H9 (cell line): ENCODE measurements around the gene CACNG5. TPM values are rescaled to one million over a fixed set of nuclear protein-coding genes. Genes with fewer than 3 reads are reported as not detected.

Source experiments
- DNase-seq: peaks from one replicate; pipeline ENCODE4 v3.0.0-alpha.2; 2017
- H2AFZ ChIP-seq: one replicate; pipeline ENCODE4 v1.6.1; 2013; ENCODE audit warnings: mild to moderate bottlenecking, low read length, control low read depth, moderate library complexity
- H2AK5ac ChIP-seq: 2 replicates; pipeline ENCODE4 v1.6.1; 2013; ENCODE audit warnings: low read length, control low read depth, mixed read lengths; ENCODE audit not compliant: insufficient read length
- H2BK120ac ChIP-seq: one replicate; pipeline ENCODE4 v1.6.1; 2013; ENCODE audit warnings: low read depth, mild to moderate bottlenecking, low read length, control low read depth, inconsistent platforms; ENCODE audit not compliant: poor library complexity, severe bottlenecking
- H2BK12ac ChIP-seq: 2 replicates; pipeline ENCODE4 v1.6.1; 2013; ENCODE audit warnings: low read length, control low read depth, mixed read lengths, low read depth; ENCODE audit not compliant: insufficient read length
- H2BK15ac ChIP-seq: 2 replicates; pipeline ENCODE4 v1.6.1; 2013; ENCODE audit warnings: low read depth, low read length, control low read depth
- H2BK20ac ChIP-seq: one replicate; pipeline ENCODE4 v1.6.1; 2013; ENCODE audit warnings: low read depth, mild to moderate bottlenecking, low read length, control low read depth, inconsistent platforms; ENCODE audit not compliant: poor library complexity, severe bottlenecking
- H2BK5ac ChIP-seq: 2 replicates; pipeline ENCODE4 v1.6.1; 2013; ENCODE audit warnings: low read length, control low read depth, mixed read lengths; ENCODE audit not compliant: insufficient read length
- H3K14ac ChIP-seq: 2 replicates; pipeline ENCODE4 v1.6.1; 2013; ENCODE audit warnings: low read length, control low read depth; ENCODE audit not compliant: insufficient read depth
- H3K18ac ChIP-seq: 2 replicates; pipeline ENCODE4 v1.6.1; 2013; ENCODE audit warnings: low read depth, mild to moderate bottlenecking, mixed read lengths, low read length, control low read depth; ENCODE audit not compliant: insufficient read length
- H3K23ac ChIP-seq: 2 replicates; pipeline ENCODE4 v1.6.1; 2013; ENCODE audit warnings: low read length, control low read depth, mixed read lengths, low read depth; ENCODE audit not compliant: insufficient read length
- H3K23me2 ChIP-seq: 2 replicates; pipeline ENCODE4 v1.6.1; 2013; ENCODE audit warnings: low read depth, mild to moderate bottlenecking, mixed read lengths, low read length, control low read depth; ENCODE audit not compliant: insufficient read length, poor library complexity, severe bottlenecking
- H3K27ac ChIP-seq: 2 replicates; pipeline ENCODE4 v1.5.1; 2013; ENCODE audit warnings: low read length, control low read depth, mixed read lengths, low read depth; ENCODE audit not compliant: insufficient read length
- H3K27me3 ChIP-seq: 2 replicates; pipeline ENCODE4 v1.6.1; 2013; ENCODE audit warnings: low read length, control low read depth, inconsistent platforms; ENCODE audit not compliant: insufficient read depth
- H3K4ac ChIP-seq: 2 replicates; pipeline ENCODE4 v1.6.1; 2013; ENCODE audit warnings: low read depth, mild to moderate bottlenecking, control low read depth, inconsistent platforms, low read length, moderate library complexity
- H3K4me1 ChIP-seq: 2 replicates; pipeline ENCODE4 v1.6.1; 2013; ENCODE audit warnings: low read length, control low read depth, inconsistent platforms; ENCODE audit not compliant: insufficient read depth
- H3K4me2 ChIP-seq: 2 replicates; pipeline ENCODE4 v1.6.1; 2013; ENCODE audit warnings: low read length, control low read depth, mixed read lengths; ENCODE audit not compliant: insufficient read length, insufficient read depth
- H3K56ac ChIP-seq: 2 replicates; pipeline ENCODE4 v1.6.1; 2013; ENCODE audit warnings: low read depth, mild to moderate bottlenecking, mixed read lengths, low read length, control low read depth; ENCODE audit not compliant: insufficient read length
- H3K79me1 ChIP-seq: 2 replicates; pipeline ENCODE4 v1.6.1; 2013; ENCODE audit warnings: low read depth, mild to moderate bottlenecking, moderate library complexity, low read length, control low read depth, inconsistent platforms; ENCODE audit not compliant: insufficient read depth, poor library complexity, severe bottlenecking
- H3K79me2 ChIP-seq: 2 replicates; pipeline ENCODE4 v1.6.1; 2013; ENCODE audit warnings: low read length, control low read depth, inconsistent platforms; ENCODE audit not compliant: insufficient read depth
- H3K9ac ChIP-seq: 2 replicates; pipeline ENCODE4 v1.6.1; 2013; ENCODE audit warnings: low read length, control low read depth, mixed read lengths; ENCODE audit not compliant: insufficient read length; ENCODE audit errors: extremely low read depth
- H3K9me3 ChIP-seq: one replicate; pipeline ENCODE4 v1.6.1; 2013; ENCODE audit warnings: low read depth, low read length, inconsistent platforms; ENCODE audit not compliant: control insufficient read depth
- H3T11ph ChIP-seq: one replicate; pipeline ENCODE4 v1.6.1; 2013; ENCODE audit warnings: mild to moderate bottlenecking, low read length, control low read depth, inconsistent platforms
- H4K20me1 ChIP-seq: one replicate; pipeline ENCODE4 v1.6.1; 2013; ENCODE audit not compliant: control insufficient read depth, insufficient read length, insufficient read depth
- H4K5ac ChIP-seq: 2 replicates; pipeline ENCODE4 v1.6.1; 2013; ENCODE audit warnings: low read depth, mild to moderate bottlenecking, mixed read lengths, low read length, control low read depth; ENCODE audit not compliant: insufficient read length
- H4K8ac ChIP-seq: replicated peaks from 2 replicates; pipeline ENCODE4 v1.6.1; 2013; ENCODE audit warnings: low read length, control low read depth, mixed read lengths, low read depth; ENCODE audit not compliant: insufficient read length
- H4K91ac ChIP-seq: 2 replicates; pipeline ENCODE4 v1.6.1; 2013; ENCODE audit warnings: low read depth, mild to moderate bottlenecking, moderate library complexity, mixed read lengths, low read length, control low read depth; ENCODE audit not compliant: insufficient read length
- H3K27ac Mint-ChIP-seq, 3 experiments: 2 replicates in 2 of 3; 3 replicates in 1 of 3; pipeline ENCODE4 v1.8.0; 2020 to 2021; ENCODE audit warnings: mixed read lengths in 3 of 3, mild to moderate bottlenecking in 1 of 3, moderate library complexity in 1 of 3
- H3K27me3 Mint-ChIP-seq: 2 replicates; pipeline ENCODE4 v1.8.0; 2021; ENCODE audit warnings: low read depth, mild to moderate bottlenecking, moderate library complexity, mixed read lengths
- H3K36me3 Mint-ChIP-seq, 3 experiments: 2 replicates in 2 of 3; 3 replicates in 1 of 3; pipeline ENCODE4 v1.8.0; 2020 to 2021; ENCODE audit warnings: low read depth in 3 of 3, mixed read lengths in 3 of 3; ENCODE audit not compliant: insufficient read depth in 1 of 3
- H3K4me1 Mint-ChIP-seq, 2 experiments: 2 replicates each; pipeline ENCODE4 v1.8.0; 2020; ENCODE audit warnings: mixed read lengths in 2 of 2
- H3K4me3 Mint-ChIP-seq, 2 experiments: 2 replicates in 1 of 2; 3 replicates in 1 of 2; pipeline ENCODE4 v1.8.0; 2020 to 2021; ENCODE audit warnings: mild to moderate bottlenecking in 2 of 2, mixed read lengths in 2 of 2, moderate library complexity in 1 of 2
- H3K9me3 Mint-ChIP-seq, 2 experiments: 2 replicates in 1 of 2; 3 replicates in 1 of 2; pipeline ENCODE4 v1.8.0; 2020; ENCODE audit warnings: mild to moderate bottlenecking in 2 of 2, mixed read lengths in 2 of 2, moderate library complexity in 1 of 2
- WGBS: extraction: QIAGEN DNeasy Blood & Tissue Kit; methylation state at CpG from one replicate; pipeline ENCODE4 v1.1.7; 2013; ENCODE audit warnings: missing lambda C conversion rate, low lambda C conversion rate, mixed read lengths; ENCODE audit not compliant: insufficient read length; ENCODE audit errors: extremely low coverage; 5-methylcytosine and 5-hydroxymethylcytosine counted together
- total RNA-seq: library from RNA; stranded (reverse); gene quantifications from 2 replicates; pipeline ENCODE4 v1.2.1, GENCODE V29; 2021
- TF ChIP-seq, protein P1 (sequence below): fragments of 200-600 bp; sonication (generic); conservative IDR thresholded peaks from 3 replicates; pipeline ENCODE4 v1.8.0; 2021; ENCODE audit warnings: antibody characterized with exemption, mild to moderate bottlenecking

The CACNG5 gene
- total RNA-seq, 1 experiment from 2014 or later: 1.6 TPM

DNA sequence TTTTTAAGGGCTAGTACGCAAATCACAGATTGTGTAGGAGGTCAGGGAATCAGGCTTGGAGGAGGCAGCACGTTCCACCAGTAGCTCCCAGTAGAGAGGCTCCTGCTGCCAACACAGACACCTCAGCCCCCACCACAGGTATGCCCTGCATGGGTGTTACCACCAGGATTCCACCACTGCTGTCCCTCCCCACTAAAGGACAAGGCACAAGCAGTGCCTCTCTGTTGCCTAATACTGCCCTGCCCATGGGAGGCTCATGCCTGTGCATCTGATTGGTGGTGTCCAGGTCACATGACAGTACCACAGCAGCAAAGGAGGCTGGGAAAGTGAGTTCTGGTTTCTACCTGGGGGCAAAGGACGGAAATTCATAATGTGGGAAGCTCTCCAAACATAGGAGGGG lies 96.0 kb downstream of the CACNG5 start:
- Histone ChIP-seq H2BK15ac (no peak overlapping the region), H3K14ac (no peak overlapping the region), H4K91ac (no peak overlapping the region), H4K8ac (no peak overlapping the region), H3K23ac (no peak overlapping the region), H3K9me3 (no peaks in the 10 kb centered on the region), H3K79me1 (no peaks in the 10 kb centered on the region), H2BK20ac (no peak overlapping the region), H3T11ph (no peak overlapping the region), H3K56ac (no peak overlapping the region), H4K20me1 (no peaks in the 10 kb centered on the region), H2AFZ (no peak overlapping the region), H3K79me2 (no peaks in the 10 kb centered on the region), H3K23me2 (no peaks in the 10 kb centered on the region), H2BK12ac (no peak overlapping the region), H3K27ac (no peak overlapping the region), H3K9ac (no peak overlapping the region), H3K4ac (no peak overlapping the region), H2AK5ac (no peak overlapping the region), H3K4me2 (no peak overlapping the region), H3K27me3 (no peaks in the 10 kb centered on the region), H3K18ac (no peak overlapping the region), H4K5ac (no peak overlapping the region), H2BK5ac (no peak overlapping the region), H2BK120ac (no peak overlapping the region), H3K4me1 (no peaks in the 10 kb centered on the region)
- Mint-ChIP-seq H3K4me1 (no peaks in the 10 kb centered on the region), H3K4me3 (no peak overlapping the region), H3K9me3 (peaks cover 13 to 14% of the 10 kb centered on the region in 2 experiments), H3K27ac (no peak overlapping the region), H3K27me3 (peaks cover 8% of the 10 kb centered on the region), H3K36me3 (peaks cover 0 to 4% (median 3%) of the 10 kb centered on the region in 3 experiments; a peak in 4 of 7 replicates)
- WGBS: no CpG with 5 or more reads among the region's 3 CpGs
- peak; percentile 63 for DNase-seq
- TF ChIP-seq, protein P1, sequence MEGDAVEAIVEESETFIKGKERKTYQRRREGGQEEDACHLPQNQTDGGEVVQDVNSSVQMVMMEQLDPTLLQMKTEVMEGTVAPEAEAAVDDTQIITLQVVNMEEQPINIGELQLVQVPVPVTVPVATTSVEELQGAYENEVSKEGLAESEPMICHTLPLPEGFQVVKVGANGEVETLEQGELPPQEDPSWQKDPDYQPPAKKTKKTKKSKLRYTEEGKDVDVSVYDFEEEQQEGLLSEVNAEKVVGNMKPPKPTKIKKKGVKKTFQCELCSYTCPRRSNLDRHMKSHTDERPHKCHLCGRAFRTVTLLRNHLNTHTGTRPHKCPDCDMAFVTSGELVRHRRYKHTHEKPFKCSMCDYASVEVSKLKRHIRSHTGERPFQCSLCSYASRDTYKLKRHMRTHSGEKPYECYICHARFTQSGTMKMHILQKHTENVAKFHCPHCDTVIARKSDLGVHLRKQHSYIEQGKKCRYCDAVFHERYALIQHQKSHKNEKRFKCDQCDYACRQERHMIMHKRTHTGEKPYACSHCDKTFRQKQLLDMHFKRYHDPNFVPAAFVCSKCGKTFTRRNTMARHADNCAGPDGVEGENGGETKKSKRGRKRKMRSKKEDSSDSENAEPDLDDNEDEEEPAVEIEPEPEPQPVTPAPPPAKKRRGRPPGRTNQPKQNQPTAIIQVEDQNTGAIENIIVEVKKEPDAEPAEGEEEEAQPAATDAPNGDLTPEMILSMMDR: no peak
